HG03558 (cell line): ENCODE data around the gene WBP1L.
"Not testable (repeated sequence)": the region's sequence is repeated elsewhere in the genome, so short reads cannot be mapped to it uniquely, and the experiment has no call there.

Source experiments
- ATAC-seq: cut with Tn5 transposase; IDR thresholded peaks from one replicate; pipeline ENCODE4 v1.9.1; 2021; ENCODE audit warnings: moderate number of reproducible peaks; ENCODE audit not compliant: unreplicated experiment; ENCODE audit errors: extremely low read depth

Gene WBP1L

GRCh38 chr10:102720775-102721301 lies 22.9 kb upstream of the WBP1L start:
- ATAC-seq = no peak

DNA sequence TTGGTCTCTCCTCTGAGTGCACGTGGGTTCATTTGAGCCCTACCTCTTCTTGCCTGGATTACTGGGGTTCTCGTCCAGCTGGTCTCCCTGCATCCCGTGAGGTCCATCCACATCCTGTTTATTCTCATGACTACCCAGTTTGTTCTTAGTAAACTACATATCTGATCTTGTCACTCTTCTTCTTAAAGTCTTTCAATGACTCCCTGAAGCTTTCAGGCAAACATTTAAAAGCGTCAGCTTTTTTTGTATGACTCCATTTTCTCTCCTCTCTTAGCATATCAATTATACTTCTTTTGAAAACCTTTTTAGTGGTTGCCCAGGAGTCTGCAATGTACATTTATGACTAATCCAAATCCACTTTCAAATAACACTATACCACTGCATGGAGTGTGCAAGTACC lies 21.8 kb upstream of the WBP1L start:
- ATAC-seq = no peak

- ATAC-seq = no peak
Measured at GRCh38 chr10:102723989-102724388, 19.8 kb upstream of the WBP1L start.

DNA sequence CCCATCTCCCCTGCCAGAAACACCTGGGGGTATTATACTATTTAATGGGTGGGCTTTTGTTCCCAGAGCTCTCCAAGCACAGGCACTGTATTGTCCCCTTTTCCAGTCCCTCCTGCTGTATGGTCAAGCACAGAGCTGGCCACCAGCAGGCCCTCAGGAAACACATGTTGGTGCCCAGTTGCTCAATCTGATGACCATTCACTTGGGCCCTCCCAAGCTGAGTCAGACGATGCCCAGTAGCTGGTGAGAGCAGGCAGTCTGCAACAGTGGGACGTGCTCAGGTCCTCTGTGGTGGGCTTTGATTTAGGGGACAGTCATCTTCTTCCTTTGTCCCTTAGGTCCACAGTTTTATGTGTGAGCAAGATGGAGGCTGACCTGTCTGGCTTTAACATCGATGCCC lies 17.5 kb upstream of the WBP1L start:
- ATAC-seq = no peak

DNA sequence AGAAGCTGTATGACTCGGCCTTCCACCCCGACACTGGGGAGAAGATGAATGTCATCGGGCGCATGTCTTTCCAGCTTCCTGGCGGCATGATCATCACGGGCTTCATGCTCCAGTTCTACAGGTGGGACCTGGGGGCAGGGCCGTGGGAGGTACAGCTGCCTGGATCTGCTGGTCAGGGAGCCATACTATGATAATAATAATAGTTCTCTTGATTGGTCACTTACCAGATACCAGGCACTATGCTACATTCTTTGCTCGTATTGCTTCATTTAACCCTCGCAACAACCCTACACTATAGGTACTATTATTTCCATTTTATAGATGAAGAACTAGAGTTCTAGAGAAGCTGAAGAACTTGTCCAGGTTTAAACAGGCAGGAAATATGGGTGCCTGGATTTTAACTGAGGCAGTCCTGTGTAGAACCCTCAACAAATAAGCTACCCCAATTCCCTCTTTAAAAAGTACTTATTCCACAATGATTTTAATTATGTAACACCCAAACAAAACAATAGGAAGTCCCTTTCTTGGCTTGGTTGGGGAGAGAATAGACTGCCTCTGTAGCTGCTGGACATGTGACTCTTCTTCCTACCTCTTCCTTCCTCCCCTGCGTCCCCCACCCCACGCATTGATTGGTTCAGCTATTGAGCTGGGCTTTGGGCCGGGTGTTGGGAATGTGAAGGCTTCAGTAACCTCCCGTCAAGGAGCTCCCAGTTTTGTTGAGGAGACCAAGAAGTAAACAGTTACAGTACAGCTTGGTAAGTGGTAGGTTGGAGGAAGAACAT lies 16.5 kb upstream of the WBP1L start:
- ATAC-seq = no peak

DNA sequence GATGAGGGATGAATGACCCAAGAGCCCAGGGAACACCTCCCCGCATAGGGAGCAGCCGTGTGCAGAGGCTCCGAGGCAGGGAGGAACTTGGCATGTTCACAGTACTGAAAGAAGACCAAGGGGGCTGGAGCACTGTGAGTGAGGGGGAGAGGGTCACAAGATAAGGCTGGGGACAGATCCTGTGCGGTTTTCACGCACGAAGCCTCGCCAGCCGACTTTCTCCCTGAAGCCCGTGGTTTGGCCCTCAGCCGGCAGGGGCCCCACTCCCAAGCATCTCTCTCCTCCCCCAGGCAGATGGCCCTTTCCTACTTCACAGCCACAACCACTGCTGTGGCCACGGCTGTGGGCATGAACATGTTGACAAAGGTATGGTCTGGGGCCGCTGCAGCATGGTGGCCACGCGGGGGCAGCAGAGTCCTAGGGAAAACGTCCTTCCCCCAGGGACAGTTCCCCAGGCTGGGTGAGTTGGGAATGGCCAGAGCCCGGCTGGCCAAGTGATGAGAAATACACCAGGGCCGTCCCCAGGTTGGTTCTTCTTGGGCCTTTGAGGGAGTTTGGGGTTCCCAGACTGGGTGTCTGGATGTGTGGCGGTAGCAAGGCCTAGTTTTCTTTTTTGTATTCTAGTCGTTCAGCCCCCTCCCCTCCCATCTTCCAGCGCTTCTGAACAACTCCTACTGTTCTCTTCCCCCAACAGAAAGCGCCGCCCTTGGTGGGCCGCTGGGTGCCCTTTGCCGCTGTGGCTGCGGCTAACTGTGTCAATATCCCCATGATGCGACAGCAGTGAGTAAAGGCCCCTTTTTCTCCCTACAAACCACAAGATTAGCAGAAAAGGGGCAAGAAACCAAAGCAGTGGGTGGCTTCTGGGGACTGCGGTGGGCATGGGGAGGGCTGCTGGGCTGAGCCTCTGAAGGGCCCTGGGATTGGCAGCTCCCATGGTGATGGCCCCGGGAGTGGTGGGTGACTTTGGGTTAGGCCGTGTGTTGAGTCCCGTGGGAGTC lies 14.4 kb upstream of the WBP1L start:
- no peak for ATAC-seq

GRCh38 chr10:102731222-102731800 lies 12.4 kb upstream of the WBP1L start:
- no peak for ATAC-seq

DNA sequence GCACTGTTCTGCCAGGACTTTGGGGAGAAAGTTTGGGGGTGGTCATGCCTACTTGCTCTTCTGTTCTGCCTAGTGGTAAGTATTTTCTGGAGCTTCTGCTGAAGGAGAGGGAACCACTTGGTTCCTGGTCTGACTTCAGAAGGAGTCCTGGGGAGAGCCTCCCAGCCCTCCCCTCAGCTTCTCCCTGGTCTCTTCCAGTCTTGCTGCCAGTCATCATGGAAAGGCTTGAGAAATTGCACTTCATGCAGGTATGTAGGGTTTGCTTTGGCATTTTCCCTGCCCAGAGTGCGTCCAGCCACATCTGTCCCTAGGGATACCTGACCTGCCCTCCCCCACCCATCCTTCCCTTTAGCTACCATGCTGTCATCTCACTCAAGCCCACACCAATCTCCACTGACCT lies 11.1 kb upstream of the WBP1L start:
- no peak for ATAC-seq

GRCh38 chr10:102735065-102735562 lies 8.6 kb upstream of the WBP1L start:
- ATAC-seq = no peak

DNA sequence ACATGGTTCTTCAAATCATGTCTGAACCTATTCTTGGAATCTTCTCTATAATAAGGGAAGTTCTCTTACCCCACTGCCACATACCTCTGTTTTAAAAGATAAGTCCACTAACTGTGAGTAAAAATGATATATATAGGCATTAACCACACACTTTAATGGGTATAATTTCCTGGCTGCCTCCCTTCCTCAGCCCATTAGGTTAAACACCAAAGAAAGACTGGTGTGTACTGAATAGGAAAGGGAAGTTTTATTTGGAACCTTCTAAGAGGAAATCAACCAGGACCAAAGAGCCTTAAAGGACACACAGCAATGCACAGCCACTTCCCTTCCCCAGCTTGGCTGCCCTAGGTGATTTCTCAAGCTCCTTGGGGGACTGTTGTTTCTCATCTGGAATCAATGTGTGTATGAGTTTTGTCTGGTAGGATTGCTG lies 5.0 kb upstream of the WBP1L start:
- ATAC-seq = no peak

DNA sequence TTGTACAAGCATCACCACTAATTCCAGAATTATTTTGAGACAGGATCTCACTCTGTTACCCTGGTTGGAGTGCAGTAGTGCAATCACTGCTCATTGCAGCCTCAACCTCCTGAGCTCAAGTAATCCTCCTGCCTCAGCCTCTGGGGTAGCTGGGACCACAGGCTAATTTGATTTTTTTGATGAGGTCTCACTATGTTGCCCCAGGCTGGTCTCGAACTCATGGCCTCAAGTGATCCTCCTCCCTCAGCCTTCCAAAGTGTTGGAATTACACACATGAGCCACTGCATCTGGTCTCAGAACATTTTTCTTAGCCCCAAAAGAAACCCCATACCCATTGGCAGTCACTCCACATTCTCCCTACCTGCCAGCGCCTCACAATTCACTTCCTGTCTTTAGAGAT lies 3.5 kb upstream of the WBP1L start:
- no peak for ATAC-seq

DNA sequence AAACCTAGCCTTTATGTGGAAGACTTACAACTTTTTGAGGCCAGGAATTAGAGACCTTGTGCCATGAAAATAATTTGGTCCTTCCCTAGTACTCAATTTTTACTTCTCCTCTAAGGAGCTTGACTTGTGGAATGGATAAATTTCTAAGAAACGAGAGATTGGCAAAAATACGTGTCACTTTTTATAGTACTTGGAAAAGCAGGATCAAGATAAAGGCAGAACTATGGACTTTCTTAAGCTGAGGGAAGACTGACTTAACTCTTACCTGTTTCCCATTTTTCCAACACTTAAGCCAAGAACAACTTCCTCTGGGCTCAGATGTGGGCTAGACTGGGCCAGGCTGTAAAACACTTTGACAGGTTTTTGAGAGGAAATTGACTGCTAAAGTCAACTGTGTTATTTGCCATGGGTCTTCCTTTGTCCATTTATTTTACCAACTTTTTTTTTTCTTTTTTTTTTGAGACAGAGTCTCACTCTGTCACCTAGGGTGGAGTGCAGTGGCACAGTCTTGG lies 2.0 kb upstream of the WBP1L start:
- no peak for ATAC-seq

GRCh38 chr10:102742313-102742712 lies 1.4 kb upstream of the WBP1L start:
- not testable (repeated sequence) for ATAC-seq

- no peak for ATAC-seq
Measured at GRCh38 chr10:102743078-102743587, 615 bp upstream of the WBP1L start.

DNA sequence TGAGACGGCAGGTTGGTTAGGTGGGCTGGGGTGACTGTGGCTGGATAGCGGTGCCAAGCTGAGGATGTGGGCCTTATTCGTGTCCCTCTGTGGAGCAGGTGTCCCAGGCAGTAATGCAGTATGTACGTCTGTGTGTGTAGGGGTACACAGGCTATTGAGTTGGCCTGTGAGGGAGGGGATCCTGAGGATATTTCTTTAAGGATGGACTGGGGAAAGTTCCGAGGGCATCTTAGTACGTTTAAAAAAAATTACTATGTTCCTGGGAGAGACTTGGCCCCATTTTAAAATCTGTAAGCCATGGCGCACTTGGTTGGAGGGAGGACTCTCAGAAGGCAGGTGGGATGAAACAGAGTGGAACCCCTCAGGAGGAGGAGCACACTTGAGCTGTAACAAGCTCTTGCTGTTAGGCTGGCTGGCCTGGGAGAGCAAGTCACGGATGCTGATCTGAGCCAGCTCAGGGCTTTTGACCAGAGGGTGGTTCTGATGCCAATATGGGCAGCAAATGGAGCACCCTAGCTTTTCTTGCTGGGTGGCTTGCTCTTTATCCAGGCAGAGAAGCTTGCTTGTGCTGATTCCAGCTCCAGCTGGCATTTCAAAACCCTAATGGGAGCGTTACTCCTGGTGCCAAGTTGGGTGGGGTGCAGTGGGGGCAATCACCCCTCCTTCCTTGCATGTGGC lies 765 bp downstream of the WBP1L start:
- no peak for ATAC-seq

DNA sequence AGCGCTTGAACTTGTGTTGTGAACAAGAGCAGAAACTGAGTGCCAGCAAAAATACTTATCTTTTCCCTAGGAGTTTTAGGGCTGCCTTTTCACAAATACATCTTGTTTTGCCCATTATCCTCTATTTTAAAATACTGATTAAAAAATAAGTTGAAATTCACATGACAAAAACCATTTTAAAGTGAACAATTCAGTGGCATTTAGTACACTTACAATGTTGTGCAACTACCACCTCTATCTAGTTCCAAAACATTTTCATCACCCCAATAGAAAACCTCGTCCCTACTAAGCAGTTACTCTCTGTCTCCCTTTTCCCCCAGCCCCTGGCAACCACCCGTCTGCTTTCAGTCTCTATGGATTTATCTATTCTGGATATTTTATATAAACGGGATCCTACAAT lies 1.4 kb downstream of the WBP1L start:
- ATAC-seq = no peak

DNA sequence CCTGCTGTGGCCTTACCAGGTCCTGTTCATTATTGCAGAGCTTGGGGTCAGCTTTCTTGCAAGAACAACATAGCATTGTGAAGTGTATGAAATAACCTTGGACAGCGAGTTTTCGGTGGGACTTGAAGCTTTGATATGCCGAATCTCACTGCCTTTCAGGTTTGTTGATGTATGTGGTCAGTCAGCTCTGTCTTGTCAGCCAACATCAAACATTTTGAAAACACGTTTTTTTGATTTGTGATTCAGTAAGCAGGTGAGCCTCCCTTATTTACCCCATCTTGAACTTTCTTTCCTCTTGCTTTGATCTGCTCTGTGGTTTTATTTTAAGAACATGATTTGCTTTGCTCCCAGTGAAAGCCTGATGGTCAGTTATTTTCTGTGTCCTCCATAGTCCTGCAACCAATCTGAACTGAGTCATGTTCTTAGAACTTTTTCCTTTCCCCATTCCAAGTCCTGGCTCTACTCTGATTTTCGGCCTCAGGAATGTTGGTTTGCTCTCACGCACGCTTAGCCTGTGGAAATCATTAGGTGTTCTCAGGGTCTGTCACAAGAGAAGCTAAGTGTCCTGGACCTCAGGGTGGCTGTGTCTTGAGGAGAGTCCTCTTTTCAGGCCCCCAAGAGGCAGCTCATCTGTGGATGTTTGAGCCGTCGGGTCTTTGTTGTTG lies 8.7 kb downstream of the WBP1L start:
- ATAC-seq = no peak

DNA sequence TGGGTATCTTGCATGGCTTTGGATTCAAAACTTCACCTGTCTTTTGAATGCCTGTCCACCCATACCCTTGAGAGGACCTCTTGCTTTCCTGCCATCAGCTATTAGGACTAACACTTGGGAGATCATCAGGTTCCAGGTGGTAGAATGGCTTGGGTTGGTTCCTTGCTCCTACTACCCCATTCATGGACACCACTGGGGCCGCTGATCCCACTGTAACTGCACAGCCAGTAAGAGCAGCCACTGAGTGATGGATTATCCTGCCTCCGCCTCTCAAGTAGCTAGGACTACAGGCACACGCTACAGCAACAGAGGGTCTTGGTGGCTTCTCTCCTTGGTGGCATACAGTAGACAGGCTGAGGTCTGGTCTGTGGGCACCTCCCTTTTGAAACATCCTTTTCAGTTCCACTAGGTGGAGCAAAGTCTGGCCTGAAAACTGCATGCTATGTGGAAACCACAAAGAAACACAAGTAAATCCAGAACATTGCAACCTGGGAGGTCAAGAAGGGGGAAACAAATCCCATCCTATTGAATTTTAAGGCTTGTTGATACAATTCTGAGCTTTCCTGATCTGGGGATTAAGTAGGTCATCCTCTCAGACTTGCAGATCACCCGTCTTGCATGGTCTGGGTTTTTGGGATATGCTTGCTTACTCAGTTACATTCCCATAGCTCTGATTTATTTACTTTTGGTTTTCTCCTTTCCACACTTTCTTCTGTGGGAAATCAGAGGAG lies 9.4 kb downstream of the WBP1L start:
- no peak for ATAC-seq
